Thyroid gland (tissue), 4 donors: Measurements from ENCODE around the gene CXorf58. TPM values are rescaled to one million over a fixed set of nuclear protein-coding genes. Genes with fewer than 3 reads are reported as not detected.

Source experiments
- DNase-seq, 2 donors: peaks; one replicate each; pipeline ENCODE4 v3.0.0-alpha.2; 2019
- H3K27ac ChIP-seq, 3 donors: fragments of 200-600 bp; sonication (generic); 1 replicate in 2 of 3; 2 replicates in 1 of 3; pipeline ENCODE4 v1.5.1; 2016 to 2019; ENCODE audit warnings: mild to moderate bottlenecking in 1 of 3, moderate library complexity in 1 of 3
- H3K27me3 ChIP-seq: fragments of 200-600 bp; sonication (generic); one replicate; pipeline ENCODE4 v1.5.1; 2019
- H3K36me3 ChIP-seq, 2 donors: fragments of 200-600 bp; sonication (generic); one replicate each; pipeline ENCODE4 v1.5.1; 2016 to 2019
- H3K4me1 ChIP-seq, 2 donors: fragments of 200-600 bp; sonication (generic); one replicate each; pipeline ENCODE4 v1.5.1; 2017 to 2019
- H3K4me3 ChIP-seq, 3 donors: fragments of 200-600 bp; sonication (generic); replicated peaks in 1 of 3; 1 replicate in 2 of 3; 2 replicates in 1 of 3; pipeline ENCODE4 v1.5.1; 2016; ENCODE audit warnings: mild to moderate bottlenecking in 1 of 3
- H3K9me3 ChIP-seq: fragments of 200-600 bp; sonication (generic); one replicate; pipeline ENCODE4 v1.5.1; 2017
- POLR2A ChIP-seq, 2 donors: fragments of 450-650 bp; IDR thresholded peaks; one replicate each; pipeline ENCODE4 v1.6.1; 2017; ENCODE audit warnings: antibody characterized with exemption in 2 of 2, mild to moderate bottlenecking in 2 of 2, moderate library complexity in 1 of 2
- WGBS, 2 donors: methylation state at CpG; one replicate each; pipeline ENCODE4 v1.1.5; 2017; 5-methylcytosine and 5-hydroxymethylcytosine counted together
- intact Hi-C: fragments of 100-400 bp; cut with DNase I; formaldehyde crosslinking; loops from one replicate; pipeline ENCODE4 v1.15.1; 2023
- total RNA-seq, 4 donors: library from RNA; depleted of rRNA; stranded (reverse); fragments of >200 nt; gene quantifications; one replicate each; pipeline ENCODE4 v1.2.3, GENCODE V29; 2016
- TF ChIP-seq, protein P1 (sequence below), 6 experiments: fragments of 200-600 bp in 3 of 6; fragments of 450-650 bp in 3 of 6; sonication (generic) in 3 of 6; IDR thresholded peaks; one replicate each; pipeline ENCODE4 v1.5.1; 2016 to 2019; ENCODE audit warnings: antibody characterized with exemption in 6 of 6, mild to moderate bottlenecking in 2 of 6, inconsistent platforms in 1 of 6, moderate library complexity in 1 of 6

Gene CXorf58
- total RNA-seq, 4 donors from 2014 or later = 0.40 TPM; not detected in 3

DNA sequence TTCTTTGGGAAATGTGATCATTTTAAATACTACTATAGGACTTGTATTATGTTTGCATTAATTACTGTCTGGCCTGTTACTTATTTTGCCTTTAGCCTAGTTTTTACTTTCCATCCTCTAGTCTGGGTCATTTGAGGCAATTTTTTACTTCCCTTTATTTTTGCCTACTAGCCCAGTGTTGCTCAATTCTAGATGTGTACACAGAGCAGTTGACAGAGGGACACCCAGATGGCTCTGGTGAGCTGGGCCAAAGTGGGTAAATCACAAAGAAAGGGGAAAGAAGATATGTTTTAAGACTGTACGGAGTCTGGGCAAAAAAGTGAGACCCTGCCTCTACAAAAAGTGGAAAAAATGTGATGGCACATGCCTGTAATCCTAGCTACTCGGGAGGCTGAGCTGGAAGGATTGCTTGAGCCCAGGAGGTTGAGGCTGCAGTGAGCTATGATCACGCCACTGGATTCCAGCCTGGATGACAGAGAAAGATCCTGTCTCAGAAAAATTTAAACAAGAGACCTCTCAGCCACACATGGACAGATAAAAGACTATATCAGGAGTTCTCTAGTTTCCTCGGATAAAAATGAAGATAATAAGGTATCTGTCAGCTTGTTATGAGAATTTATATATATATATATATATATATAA lies 35.8 kb upstream of the CXorf58 start:
- intact Hi-C loops = no loop called here
- no peak for TF ChIP-seq POLR2A (IDR thresholded peaks at IDR 0.05)
- TF ChIP-seq, protein P1, sequence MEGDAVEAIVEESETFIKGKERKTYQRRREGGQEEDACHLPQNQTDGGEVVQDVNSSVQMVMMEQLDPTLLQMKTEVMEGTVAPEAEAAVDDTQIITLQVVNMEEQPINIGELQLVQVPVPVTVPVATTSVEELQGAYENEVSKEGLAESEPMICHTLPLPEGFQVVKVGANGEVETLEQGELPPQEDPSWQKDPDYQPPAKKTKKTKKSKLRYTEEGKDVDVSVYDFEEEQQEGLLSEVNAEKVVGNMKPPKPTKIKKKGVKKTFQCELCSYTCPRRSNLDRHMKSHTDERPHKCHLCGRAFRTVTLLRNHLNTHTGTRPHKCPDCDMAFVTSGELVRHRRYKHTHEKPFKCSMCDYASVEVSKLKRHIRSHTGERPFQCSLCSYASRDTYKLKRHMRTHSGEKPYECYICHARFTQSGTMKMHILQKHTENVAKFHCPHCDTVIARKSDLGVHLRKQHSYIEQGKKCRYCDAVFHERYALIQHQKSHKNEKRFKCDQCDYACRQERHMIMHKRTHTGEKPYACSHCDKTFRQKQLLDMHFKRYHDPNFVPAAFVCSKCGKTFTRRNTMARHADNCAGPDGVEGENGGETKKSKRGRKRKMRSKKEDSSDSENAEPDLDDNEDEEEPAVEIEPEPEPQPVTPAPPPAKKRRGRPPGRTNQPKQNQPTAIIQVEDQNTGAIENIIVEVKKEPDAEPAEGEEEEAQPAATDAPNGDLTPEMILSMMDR (IDR thresholded peaks at IDR 0.05) = no peak
- Histone ChIP-seq H3K9me3 (no peaks in the 10 kb centered on the region), H3K27ac (no peak overlapping the region), H3K27me3 (no peaks in the 10 kb centered on the region), H3K4me1 (no peaks in the 10 kb centered on the region), H3K36me3 (no peaks in the 10 kb centered on the region), H3K4me3 (no peak overlapping the region)
- no peak for DNase-seq
- WGBS, 2 donors = 83 to 95% methylated on average over 4 of the region's 4 CpGs

DNA sequence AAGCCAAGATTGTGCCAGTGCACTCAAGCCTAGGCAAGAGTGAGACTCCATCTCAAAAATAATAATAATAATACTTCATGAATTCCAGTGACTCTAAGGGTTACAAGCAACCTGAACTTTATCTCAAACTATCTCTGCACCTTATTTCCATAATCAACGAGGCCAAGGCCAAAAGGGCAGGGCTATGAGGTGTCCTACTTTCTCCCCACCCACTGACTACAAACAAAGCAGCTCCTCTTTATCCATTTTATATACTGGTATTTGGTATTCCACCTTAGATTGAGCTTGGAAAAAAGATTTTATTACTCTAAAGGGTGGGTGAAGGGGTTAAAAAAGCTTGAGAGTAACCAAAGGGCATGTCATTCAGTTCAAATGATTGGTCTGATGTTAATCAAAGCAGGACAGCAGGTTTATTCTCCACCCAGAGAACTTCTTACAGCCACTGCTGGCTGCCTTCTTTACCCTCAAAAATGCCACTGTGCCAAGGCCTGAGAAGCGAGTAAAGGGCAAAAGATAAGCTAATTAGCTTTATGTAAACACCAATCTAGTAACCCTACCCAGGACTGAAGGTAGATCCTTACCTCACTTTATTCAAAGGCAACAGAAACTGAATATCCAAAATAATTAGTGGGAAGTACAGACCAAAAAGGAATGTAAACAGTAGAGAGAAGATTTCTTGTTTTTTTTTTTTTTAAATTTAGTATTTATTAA lies 28.3 kb upstream of the CXorf58 start:
- Histone ChIP-seq H3K27me3 (no peaks in the 10 kb centered on the region), H3K9me3 (no peaks in the 10 kb centered on the region), H3K27ac (peak overlapping the region; percentile 36 to 65 (median 50)), H3K4me1 (peaks cover 0 to 4% of the 10 kb centered on the region in 2 donors), H3K4me3 (no peak overlapping the region), H3K36me3 (no peaks in the 10 kb centered on the region)
- WGBS, 2 donors = 29 to 38% methylated on average over 2 of the region's 2 CpGs
- intact Hi-C loops = no loop called here
- TF ChIP-seq POLR2A (IDR thresholded peaks at IDR 0.05) = no peak
- TF ChIP-seq, protein P1 (IDR thresholded peaks at IDR 0.05) = no peak
- no peak for DNase-seq

DNA sequence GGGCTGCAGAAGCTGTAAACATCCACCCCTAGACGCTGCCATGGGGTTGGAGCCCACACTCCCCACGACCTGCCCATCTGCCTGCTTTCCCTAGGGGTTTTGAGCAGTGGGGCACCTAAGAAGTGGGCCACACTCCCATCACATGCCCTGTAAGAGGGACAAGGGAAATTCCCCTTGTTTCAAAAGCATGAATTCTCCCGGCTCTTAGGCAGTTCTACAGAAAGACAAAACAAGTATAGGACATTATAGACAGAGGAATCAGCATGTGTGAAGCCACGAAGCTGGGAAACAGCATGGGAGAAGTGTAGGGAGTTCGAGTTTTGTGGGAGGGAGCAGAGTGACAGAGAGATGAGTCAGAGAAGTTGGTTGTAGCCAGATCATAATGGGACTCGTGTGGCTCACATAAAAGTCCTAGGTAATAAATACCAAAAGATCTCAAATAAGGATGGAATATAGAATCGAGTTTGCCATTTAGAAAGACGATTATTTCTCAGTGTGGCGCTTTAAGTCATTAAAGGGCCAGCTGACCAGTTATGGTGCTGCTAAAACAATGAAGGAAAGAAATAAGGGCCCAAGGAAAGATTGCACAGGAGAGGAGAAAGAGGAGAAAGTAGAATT lies 24.0 kb upstream of the CXorf58 start:
- Histone ChIP-seq H3K36me3 (no peaks in the 10 kb centered on the region), H3K4me1 (peaks cover 0 to 7% of the 10 kb centered on the region in 2 donors), H3K27me3 (no peaks in the 10 kb centered on the region), H3K9me3 (no peaks in the 10 kb centered on the region), H3K27ac (no peak overlapping the region), H3K4me3 (no peak overlapping the region)
- 69 to 70% methylated on average over 7 to 8 of the region's 9 CpGs for WGBS, 2 donors
- DNase-seq = no peak
- TF ChIP-seq, protein P1 (IDR thresholded peaks at IDR 0.05) = no peak
- no peak for TF ChIP-seq POLR2A (IDR thresholded peaks at IDR 0.05)
- intact Hi-C loops = no loop called here

DNA sequence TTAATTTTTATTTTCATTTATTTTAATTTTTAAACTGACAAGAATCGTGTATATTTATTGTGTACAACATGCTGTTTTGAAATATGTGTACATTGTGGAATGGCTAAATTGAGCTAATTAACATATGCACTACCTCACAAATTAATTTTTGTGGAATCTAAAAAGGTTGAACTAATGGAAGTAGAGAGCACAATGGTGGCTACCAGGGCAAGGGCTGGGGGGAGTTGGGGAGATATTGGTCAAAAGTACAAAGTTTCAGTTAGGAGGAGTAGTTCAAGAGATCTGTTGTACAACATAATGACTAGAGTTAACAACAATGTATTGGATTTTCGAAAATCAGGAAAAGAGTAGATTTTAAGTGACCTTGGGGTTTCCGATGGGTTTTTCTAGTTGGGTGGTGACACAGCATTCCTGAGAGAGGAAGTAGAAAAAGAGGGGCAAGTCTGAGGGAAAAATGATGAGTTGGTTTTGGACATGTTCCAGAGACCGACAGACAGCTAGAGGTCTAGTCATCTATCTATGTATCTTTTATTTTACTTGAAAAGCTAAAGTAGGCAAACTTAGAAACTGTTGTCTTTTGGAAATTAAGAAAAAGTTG lies 23.3 kb upstream of the CXorf58 start:
- 79 to 81% methylated on average over 4 of the region's 4 CpGs for WGBS, 2 donors
- Histone ChIP-seq H3K4me3 (no peak overlapping the region), H3K36me3 (no peaks in the 10 kb centered on the region), H3K27ac (no peak overlapping the region), H3K9me3 (no peaks in the 10 kb centered on the region), H3K4me1 (peaks cover 0 to 7% of the 10 kb centered on the region in 2 donors), H3K27me3 (no peaks in the 10 kb centered on the region)
- no peak for DNase-seq
- TF ChIP-seq POLR2A (IDR thresholded peaks at IDR 0.05) = no peak
- TF ChIP-seq, protein P1 (IDR thresholded peaks at IDR 0.05) = no peak
- intact Hi-C loops = no loop called here
